Trophoblast cell (in vitro differentiated cells and primary cell): ENCODE measurements around the gene EPHA10.
"Not testable (repeated sequence)": the region's sequence is repeated elsewhere in the genome, so short reads cannot be mapped to it uniquely, and the experiment has no call there.

Experiments used
- DNase-seq, 2 donors: peaks; one replicate each; pipeline ENCODE4 v3.0.0-alpha.2; 2016
- H2AFZ ChIP-seq: 2 replicates; pipeline ENCODE4 v1.6.1; 2013; ENCODE audit warnings: low read length, moderate library complexity, mild to moderate bottlenecking; ENCODE audit not compliant: insufficient read depth, poor library complexity
- H2AK5ac ChIP-seq: 2 replicates; pipeline ENCODE4 v1.6.1; 2013; ENCODE audit warnings: mild to moderate bottlenecking, low read length
- H2BK120ac ChIP-seq: 2 replicates; pipeline ENCODE4 v1.6.1; 2013; ENCODE audit warnings: low read length, mild to moderate bottlenecking, moderate library complexity; ENCODE audit not compliant: insufficient read depth, poor library complexity
- H2BK12ac ChIP-seq: 2 replicates; pipeline ENCODE4 v1.6.1; 2013; ENCODE audit warnings: mild to moderate bottlenecking, low read length, moderate library complexity
- H2BK5ac ChIP-seq: 2 replicates; pipeline ENCODE4 v1.6.1; 2013; ENCODE audit warnings: low read length, low read depth, moderate library complexity, mild to moderate bottlenecking; ENCODE audit not compliant: poor library complexity
- H3K14ac ChIP-seq: 2 replicates; pipeline ENCODE4 v1.6.1; 2013; ENCODE audit warnings: mild to moderate bottlenecking, low read length
- H3K18ac ChIP-seq: 2 replicates; pipeline ENCODE4 v1.6.1; 2013; ENCODE audit warnings: mild to moderate bottlenecking, low read length
- H3K23ac ChIP-seq: 2 replicates; pipeline ENCODE4 v1.6.1; 2013; ENCODE audit warnings: low read length
- H3K27ac ChIP-seq: 2 replicates; pipeline ENCODE4 v1.5.1; 2013; ENCODE audit warnings: low read depth, mild to moderate bottlenecking, inconsistent platforms, low read length, moderate library complexity
- H3K27me3 ChIP-seq: 2 replicates; pipeline ENCODE4 v1.6.1; 2013; ENCODE audit warnings: inconsistent platforms, mild to moderate bottlenecking, low read length, moderate library complexity; ENCODE audit not compliant: insufficient read depth
- H3K36me3 ChIP-seq, 2 experiments: 1 replicate in 1 of 2; 2 replicates in 1 of 2; pipeline ENCODE4 v1.6.1; 2013; ENCODE audit warnings: low read length in 2 of 2, mild to moderate bottlenecking in 2 of 2, moderate library complexity in 1 of 2; ENCODE audit not compliant: insufficient read depth in 2 of 2, control insufficient read depth in 1 of 2
- H3K4ac ChIP-seq: 2 replicates; pipeline ENCODE4 v1.6.1; 2013; ENCODE audit warnings: low read depth, mild to moderate bottlenecking, low read length, moderate library complexity
- H3K4me1 ChIP-seq, 2 experiments: 1 replicate in 1 of 2; 2 replicates in 1 of 2; pipeline ENCODE4 v1.6.1; 2013; ENCODE audit warnings: low read length in 2 of 2, mild to moderate bottlenecking in 2 of 2, moderate library complexity in 1 of 2; ENCODE audit not compliant: insufficient read depth in 2 of 2, control insufficient read depth in 1 of 2
- H3K4me2 ChIP-seq: 2 replicates; pipeline ENCODE4 v1.6.1; 2013; ENCODE audit warnings: inconsistent platforms, mild to moderate bottlenecking, low read length, moderate library complexity
- H3K4me3 ChIP-seq: 2 replicates; pipeline ENCODE4 v1.5.1; 2013; ENCODE audit warnings: mild to moderate bottlenecking, low read depth, low read length, inconsistent platforms
- H3K79me1 ChIP-seq: one replicate; pipeline ENCODE4 v1.6.1; 2013; ENCODE audit warnings: low read length
- H3K79me2 ChIP-seq: 2 replicates; pipeline ENCODE4 v1.6.1; 2013; ENCODE audit warnings: low read length, mild to moderate bottlenecking; ENCODE audit not compliant: control insufficient read depth, insufficient read depth, poor library complexity
- H3K9ac ChIP-seq: 2 replicates; pipeline ENCODE4 v1.6.1; 2013; ENCODE audit warnings: mild to moderate bottlenecking, low read length
- H3K9me3 ChIP-seq: 2 replicates; pipeline ENCODE4 v1.6.1; 2013; ENCODE audit warnings: low read depth, mild to moderate bottlenecking, control low read depth, inconsistent platforms, low read length; ENCODE audit not compliant: insufficient read depth
- H4K12ac ChIP-seq: 2 replicates; pipeline ENCODE4 v1.6.1; 2013; ENCODE audit warnings: low read depth, mild to moderate bottlenecking, low read length, moderate library complexity
- H4K8ac ChIP-seq: 2 replicates; pipeline ENCODE4 v1.6.1; 2013; ENCODE audit warnings: low read depth, mild to moderate bottlenecking, low read length, moderate library complexity
- H4K91ac ChIP-seq: one replicate; pipeline ENCODE4 v1.6.1; 2013; ENCODE audit warnings: low read depth, mild to moderate bottlenecking, low read length, moderate library complexity
- WGBS: extraction: QIAGEN DNeasy Blood & Tissue Kit; methylation state at CpG from one replicate; pipeline ENCODE4 v1.1.7; 2013; ENCODE audit warnings: missing lambda C conversion rate; ENCODE audit not compliant: insufficient read length, insufficient coverage; ENCODE audit errors: extremely low coverage; 5-methylcytosine and 5-hydroxymethylcytosine counted together

Gene EPHA10

DNA sequence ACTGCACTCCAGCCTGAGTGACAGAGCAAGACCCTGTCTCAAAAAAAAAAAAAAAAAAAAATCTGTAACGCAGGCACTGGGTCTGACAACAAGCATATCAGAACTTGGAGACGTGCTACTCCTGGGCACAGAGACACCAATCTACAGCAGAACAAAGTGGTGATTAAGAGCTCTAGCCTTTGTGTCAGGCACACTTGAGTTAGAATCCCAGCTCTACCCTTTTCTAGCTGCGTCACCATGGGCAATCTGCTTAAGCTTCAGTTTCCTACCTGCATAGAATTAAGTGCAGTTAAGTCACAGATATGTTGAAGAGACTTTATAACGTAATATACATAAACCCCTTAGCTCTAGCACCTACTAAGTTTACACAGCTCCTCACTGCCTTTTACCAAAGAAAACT is 76.0 kb downstream of the EPHA10 start:
- Histone ChIP-seq H3K14ac (no peak overlapping the region), H2AFZ (no peak overlapping the region), H3K4me3 (no peak overlapping the region), H3K27ac (no peak overlapping the region), H3K4me1 (peaks cover 12 to 15% of the 10 kb centered on the region in 2 experiments), H3K4me2 (peak overlapping the region; percentile 79), H3K9me3 (peaks cover 2% of the 10 kb centered on the region), H3K9ac (no peak overlapping the region), H3K79me1 (peaks cover 8% of the 10 kb centered on the region), H4K8ac (no peak overlapping the region), H3K36me3 (peaks cover 12 to 27% of the 10 kb centered on the region in 2 experiments), H3K18ac (no peak overlapping the region), H2BK5ac (no peak overlapping the region), H3K27me3 (no peaks in the 10 kb centered on the region), H4K91ac (no peak overlapping the region), H3K4ac (no peak overlapping the region), H3K79me2 (peaks cover 10% of the 10 kb centered on the region), H2BK120ac (no peak overlapping the region), H3K23ac (no peak overlapping the region), H4K12ac (no peak overlapping the region), H2AK5ac (no peak overlapping the region), H2BK12ac (no peak overlapping the region)
- no CpG with 5 or more reads among the region's 4 CpGs for WGBS
- no peak for DNase-seq

DNA sequence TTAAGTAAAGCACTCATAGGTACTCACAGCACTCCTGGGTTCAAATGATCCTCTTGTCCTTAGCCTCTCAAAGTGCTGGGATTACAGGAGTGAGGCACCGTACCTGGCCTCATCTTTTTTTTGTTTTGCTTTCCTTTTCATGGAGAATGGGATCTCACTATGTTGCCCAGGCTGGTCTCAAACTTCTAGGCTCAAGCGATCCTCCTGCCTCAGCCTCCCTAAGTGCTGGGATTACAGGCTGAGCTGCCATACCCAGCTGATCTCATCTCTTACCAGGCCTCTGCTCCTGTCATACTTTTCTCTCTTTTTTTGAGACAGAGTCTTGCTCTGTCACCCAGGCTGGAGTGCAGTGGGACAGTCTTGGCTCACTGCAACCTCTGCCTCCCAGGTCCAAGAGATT is 77.2 kb downstream of the EPHA10 start:
- H3K23ac ChIP-seq, H4K8ac ChIP-seq, H3K27me3 ChIP-seq, DNase-seq, H3K27ac ChIP-seq, H2BK120ac ChIP-seq, H3K4me3 ChIP-seq, H2AK5ac ChIP-seq, H3K79me1 ChIP-seq, H3K14ac ChIP-seq, H3K18ac ChIP-seq, H3K79me2 ChIP-seq, H3K9me3 ChIP-seq, H2BK5ac ChIP-seq, H4K12ac ChIP-seq, H4K91ac ChIP-seq, H3K9ac ChIP-seq, H3K4me2 ChIP-seq, H3K4ac ChIP-seq, H2AFZ ChIP-seq, H2BK12ac ChIP-seq: not testable (repeated sequence)
- Histone ChIP-seq H3K4me1 (peaks cover 10 to 15% of the 10 kb centered on the region in 2 experiments), H3K36me3 (peaks cover 12 to 33% of the 10 kb centered on the region in 2 experiments)
- no CpG with 5 or more reads among the region's 2 CpGs for WGBS

DNA sequence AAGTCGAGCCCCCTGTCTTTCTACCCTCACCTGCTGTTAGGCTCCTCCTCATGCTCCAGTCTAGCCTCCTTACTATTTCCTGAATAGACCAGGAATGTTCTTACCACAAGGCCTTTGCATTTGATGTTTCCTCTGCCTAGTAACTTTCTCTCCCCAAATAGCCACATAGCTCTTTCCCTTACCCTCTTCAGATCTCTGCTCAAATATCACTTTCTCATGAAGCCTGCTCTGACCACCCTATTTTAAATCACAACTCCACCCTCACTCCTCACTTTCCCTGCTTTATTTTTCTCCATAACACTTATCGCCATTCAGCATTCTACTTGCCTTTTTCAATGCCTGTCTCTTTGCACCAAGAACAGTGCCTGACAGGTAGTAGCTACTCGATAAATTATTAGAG is 79.2 kb downstream of the EPHA10 start:
- Histone ChIP-seq H2BK12ac (no peak overlapping the region), H3K79me1 (peaks cover 2% of the 10 kb centered on the region), H3K18ac (no peak overlapping the region), H3K4me1 (peaks cover 3 to 5% of the 10 kb centered on the region in 2 experiments), H3K9me3 (no peaks in the 10 kb centered on the region), H4K8ac (no peak overlapping the region), H3K4me2 (no peak overlapping the region), H2BK5ac (no peak overlapping the region), H4K12ac (no peak overlapping the region), H3K4me3 (no peak overlapping the region), H3K9ac (no peak overlapping the region), H3K27me3 (no peaks in the 10 kb centered on the region), H3K4ac (no peak overlapping the region), H4K91ac (no peak overlapping the region), H3K14ac (no peak overlapping the region), H3K36me3 (peaks cover 17 to 42% of the 10 kb centered on the region in 2 experiments), H3K23ac (no peak overlapping the region), H2AK5ac (no peak overlapping the region), H3K79me2 (peaks cover 3% of the 10 kb centered on the region), H3K27ac (no peak overlapping the region), H2BK120ac (no peak overlapping the region), H2AFZ (no peak overlapping the region)
- DNase-seq, result no peak
- WGBS, result 100% methylated on average over 1 of the region's 3 CpGs

DNA sequence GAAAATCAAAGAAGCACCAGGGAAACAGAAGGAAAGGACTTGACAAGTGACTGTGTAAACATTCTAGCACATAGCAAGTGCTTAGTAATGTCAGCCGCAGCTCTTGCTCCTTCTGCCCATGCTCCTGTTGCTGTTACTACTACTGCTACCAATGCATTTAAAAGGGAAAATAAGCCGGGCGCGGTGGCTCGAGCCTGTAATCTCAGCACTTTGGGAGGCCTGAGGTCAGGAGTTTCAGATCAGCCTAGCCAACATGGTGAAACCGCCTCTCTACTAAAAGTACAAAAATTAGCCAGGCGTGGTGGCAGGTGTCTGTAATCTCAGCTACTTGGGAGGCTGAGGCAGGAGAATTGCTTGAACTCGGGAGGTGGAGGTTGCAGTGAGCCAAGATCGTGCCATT is 80.7 kb downstream of the EPHA10 start:
- H3K79me2 ChIP-seq, H4K12ac ChIP-seq, H2AFZ ChIP-seq, H2BK120ac ChIP-seq, H3K4me2 ChIP-seq, H2AK5ac ChIP-seq, H2BK12ac ChIP-seq, H3K27me3 ChIP-seq, H3K9me3 ChIP-seq, H4K8ac ChIP-seq, H3K4ac ChIP-seq, H3K14ac ChIP-seq, H3K9ac ChIP-seq, H3K27ac ChIP-seq, H3K79me1 ChIP-seq, H3K4me1 ChIP-seq, H4K91ac ChIP-seq, H2BK5ac ChIP-seq, H3K23ac ChIP-seq, H3K18ac ChIP-seq, H3K4me3 ChIP-seq, DNase-seq: not testable (repeated sequence)
- WGBS, result no CpG with 5 or more reads among the region's 9 CpGs
- peaks cover 17 to 42% of the 10 kb centered on the region in 2 experiments for H3K36me3 ChIP-seq
